ENCODE measurements around the gene MAML2. TPM values are rescaled to one million over a fixed set of nuclear protein-coding genes. Genes with fewer than 3 reads are reported as not detected.

Gene MAML2
- total RNA-seq, 1 experiment from 2014 or later = 2.7 TPM

DNA sequence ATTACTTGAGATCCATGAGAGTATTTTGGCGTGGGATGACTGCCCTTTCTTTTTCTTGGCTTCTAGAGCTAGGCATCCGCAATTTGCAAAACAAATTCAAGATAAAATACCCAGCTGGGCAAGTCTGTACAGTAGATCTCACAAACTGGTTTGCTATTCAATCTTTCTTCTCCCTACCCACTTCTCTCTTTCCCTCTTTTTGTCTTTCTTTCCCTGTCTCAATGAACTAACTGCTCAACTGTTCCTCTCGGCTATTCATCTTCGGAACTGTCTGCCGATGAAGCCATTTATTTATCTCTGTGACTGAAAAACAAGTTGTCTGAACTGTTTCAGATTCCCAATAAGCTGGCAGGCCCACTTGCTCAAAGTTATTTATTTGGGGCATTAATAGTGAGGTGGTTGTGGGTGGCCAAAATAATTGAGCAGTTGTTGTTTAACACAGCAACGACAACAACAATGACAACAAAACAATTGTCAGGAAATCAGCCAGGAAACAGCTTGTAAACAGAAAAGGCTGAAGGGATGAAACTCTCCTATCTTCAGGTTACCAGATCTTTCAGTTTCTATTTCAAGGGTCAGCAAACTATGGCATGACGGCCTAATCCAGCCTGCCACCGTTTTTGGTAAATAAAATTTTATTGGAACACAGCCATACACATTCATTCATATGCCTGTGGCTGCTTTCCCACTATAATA lies 343.1 kb downstream of the MAML2 start:
- Histone ChIP-seq H4K91ac (ENCODE audit: insufficient read length, low read depth, low read length) (no peak overlapping the region), H3K56ac (ENCODE audit: insufficient read length, low read depth, low read length) (no peak overlapping the region), H3K27ac (ENCODE audit: insufficient read length, low read depth, low read length) (no peak overlapping the region), H2BK12ac (ENCODE audit: insufficient read length, low read depth, low read length) (no peak overlapping the region), H3K4me2 (ENCODE audit: insufficient read depth, insufficient read length, low read length) (no peak overlapping the region), H3K23ac (ENCODE audit: insufficient read length, low read depth, low read length) (no peak overlapping the region), H3K27me3 (ENCODE audit: insufficient read depth, low read length) (no peaks in the 10 kb centered on the region), H4K5ac (ENCODE audit: insufficient read length, low read depth, low read length) (no peak overlapping the region), H3T11ph (ENCODE audit: low read length) (no peak overlapping the region), H3K4me1 (ENCODE audit: insufficient read depth, low read length) (no peaks in the 10 kb centered on the region; the same call in 1 of the 2 replicates), H2BK120ac (ENCODE audit: low read depth, low read length, poor library complexity, severe bottlenecking) (no peak overlapping the region), H3K14ac (ENCODE audit: insufficient read depth, low read length) (no peak overlapping the region), H3K9me3 (ENCODE audit: control insufficient read depth, low read depth, low read length) (no peaks in the 10 kb centered on the region), H3K79me2 (ENCODE audit: insufficient read depth, low read length) (no peaks in the 10 kb centered on the region), H3K4ac (ENCODE audit: low read depth, low read length) (no peak overlapping the region), H3K9ac (ENCODE audit: extremely low read depth, insufficient read length, low read length) (no peak overlapping the region), H2AK5ac (ENCODE audit: insufficient read length, low read length) (no peak overlapping the region), H4K8ac (replicated peaks; ENCODE audit: insufficient read length, low read depth, low read length) (no peak overlapping the region), H2AFZ (ENCODE audit: low read length) (no peak overlapping the region), H4K20me1 (ENCODE audit: control insufficient read depth, insufficient read depth, insufficient read length) (no peaks in the 10 kb centered on the region), H2BK15ac (ENCODE audit: low read depth, low read length) (no peak overlapping the region), H2BK20ac (ENCODE audit: low read depth, low read length, poor library complexity, severe bottlenecking) (no peak overlapping the region), H3K79me1 (ENCODE audit: insufficient read depth, low read depth, low read length, poor library complexity, severe bottlenecking) (no peaks in the 10 kb centered on the region), H2BK5ac (ENCODE audit: insufficient read length, low read length) (no peak overlapping the region), H3K23me2 (ENCODE audit: insufficient read length, low read depth, low read length, poor library complexity, severe bottlenecking) (no peaks in the 10 kb centered on the region), H3K18ac (ENCODE audit: insufficient read length, low read depth, low read length) (no peak overlapping the region)
- Mint-ChIP-seq H3K36me3 (ENCODE audit: insufficient read depth in 1 of 3, low read depth in 3 of 3) (no peaks in the 10 kb centered on the region; a peak in 1 of 7 replicates), H3K4me1 (peaks cover 7 to 10% of the 10 kb centered on the region in 2 experiments), H3K27ac (no peak overlapping the region; a peak in 2 of 7 replicates), H3K9me3 (peaks cover 0 to 3% of the 10 kb centered on the region in 2 experiments; a peak in 3 of 5 replicates), H3K4me3 (no peak overlapping the region), H3K27me3 (ENCODE audit: low read depth) (no peaks in the 10 kb centered on the region)
- TF ChIP-seq, protein P1, sequence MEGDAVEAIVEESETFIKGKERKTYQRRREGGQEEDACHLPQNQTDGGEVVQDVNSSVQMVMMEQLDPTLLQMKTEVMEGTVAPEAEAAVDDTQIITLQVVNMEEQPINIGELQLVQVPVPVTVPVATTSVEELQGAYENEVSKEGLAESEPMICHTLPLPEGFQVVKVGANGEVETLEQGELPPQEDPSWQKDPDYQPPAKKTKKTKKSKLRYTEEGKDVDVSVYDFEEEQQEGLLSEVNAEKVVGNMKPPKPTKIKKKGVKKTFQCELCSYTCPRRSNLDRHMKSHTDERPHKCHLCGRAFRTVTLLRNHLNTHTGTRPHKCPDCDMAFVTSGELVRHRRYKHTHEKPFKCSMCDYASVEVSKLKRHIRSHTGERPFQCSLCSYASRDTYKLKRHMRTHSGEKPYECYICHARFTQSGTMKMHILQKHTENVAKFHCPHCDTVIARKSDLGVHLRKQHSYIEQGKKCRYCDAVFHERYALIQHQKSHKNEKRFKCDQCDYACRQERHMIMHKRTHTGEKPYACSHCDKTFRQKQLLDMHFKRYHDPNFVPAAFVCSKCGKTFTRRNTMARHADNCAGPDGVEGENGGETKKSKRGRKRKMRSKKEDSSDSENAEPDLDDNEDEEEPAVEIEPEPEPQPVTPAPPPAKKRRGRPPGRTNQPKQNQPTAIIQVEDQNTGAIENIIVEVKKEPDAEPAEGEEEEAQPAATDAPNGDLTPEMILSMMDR (conservative IDR thresholded peaks at IDR 0.05) = no peak
- WGBS (ENCODE audit: extremely low coverage, insufficient read length, low lambda C conversion rate) = no CpG with 5 or more reads among the region's 8 CpGs
- no peak for DNase-seq
